Jurkat, Clone E6-1 (cell line): ENCODE results near the gene ARL4C.
"Not testable (repeated sequence)": the region's sequence is repeated elsewhere in the genome, so short reads cannot be mapped to it uniquely, and the experiment has no call there.

Experiments used
- DNase-seq: peaks from one replicate; pipeline ENCODE4 v3.0.0-alpha.2; 2011; ENCODE audit warnings: low read depth, low spot score
- H3K4me3 ChIP-seq: 2 replicates; pipeline ENCODE4 v1.5.1; 2011; ENCODE audit warnings: mild to moderate bottlenecking, low read length, control low read depth, moderate library complexity

The ARL4C gene

GRCh38 chr2:234480337-234480736 lies 16.5 kb downstream of the ARL4C start:
- no peak for DNase-seq
- no peak overlapping the region for H3K4me3 ChIP-seq

- H3K4me3 ChIP-seq = no peak overlapping the region
- DNase-seq = no peak
Measured at GRCh38 chr2:234479465-234479864, 17.4 kb downstream of the ARL4C start.

- no peak overlapping the region for H3K4me3 ChIP-seq
- no peak for DNase-seq
Measured at GRCh38 chr2:234478121-234478858, 18.6 kb downstream of the ARL4C start.

GRCh38 chr2:234476766-234477165 lies 20.1 kb downstream of the ARL4C start:
- no peak overlapping the region for H3K4me3 ChIP-seq
- DNase-seq = no peak

GRCh38 chr2:234474654-234475053 lies 22.2 kb downstream of the ARL4C start:
- H3K4me3 ChIP-seq = no peak overlapping the region
- no peak for DNase-seq

DNA sequence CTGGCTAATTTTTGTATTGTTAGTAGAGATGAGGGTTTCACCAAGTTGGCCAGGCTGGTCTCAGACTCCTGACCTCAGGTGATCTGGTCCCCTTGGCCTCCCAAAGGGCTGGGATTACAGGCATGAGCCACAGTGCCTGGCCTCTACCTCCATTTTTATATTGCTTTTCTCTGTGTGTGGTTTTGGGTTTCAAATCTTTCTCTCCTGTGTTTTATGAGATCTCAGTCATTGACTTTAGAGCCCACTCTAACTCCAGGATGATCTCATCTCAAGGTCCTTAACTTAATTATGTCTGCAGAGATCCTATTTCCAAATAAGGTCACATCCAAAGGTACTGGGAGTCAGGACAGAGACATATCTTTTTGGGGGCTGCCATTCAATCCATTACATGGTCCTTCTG lies 24.7 kb downstream of the ARL4C start:
- no peak overlapping the region for H3K4me3 ChIP-seq
- DNase-seq = no peak

DNA sequence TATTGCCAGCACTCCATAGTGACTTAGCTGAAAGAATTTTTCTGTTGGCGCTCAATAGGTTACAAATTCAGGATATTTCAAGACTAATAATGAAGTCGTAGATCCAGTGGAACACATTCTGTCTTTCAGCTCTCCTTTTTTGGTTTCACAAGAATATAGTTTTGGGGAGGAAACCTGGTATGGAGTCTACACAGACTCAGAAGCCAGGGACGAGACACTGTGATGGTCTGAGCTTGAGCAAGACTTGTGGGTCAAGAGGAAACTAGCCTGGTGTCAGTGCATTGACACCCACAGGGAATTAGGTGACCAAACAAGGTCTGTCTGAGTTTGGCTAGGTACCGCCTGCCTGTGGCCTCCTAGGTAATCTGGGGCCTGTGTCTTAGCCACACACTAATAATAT lies 26.9 kb downstream of the ARL4C start:
- DNase-seq = no peak
- H3K4me3 ChIP-seq = no peak overlapping the region

- H3K4me3 ChIP-seq = no peak overlapping the region
- DNase-seq = no peak
Measured at GRCh38 chr2:234469251-234469845, 27.5 kb downstream of the ARL4C start.

- DNase-seq = no peak
- H3K4me3 ChIP-seq = no peak overlapping the region
Measured at GRCh38 chr2:234468503-234468902, 28.4 kb downstream of the ARL4C start.

GRCh38 chr2:234467289-234467688 lies 29.6 kb downstream of the ARL4C start:
- no peak overlapping the region for H3K4me3 ChIP-seq
- no peak for DNase-seq

- DNase-seq = no peak
- peak overlapping the region; percentile 46 for H3K4me3 ChIP-seq
Measured at GRCh38 chr2:234464291-234464645, 32.6 kb downstream of the ARL4C start.

DNA sequence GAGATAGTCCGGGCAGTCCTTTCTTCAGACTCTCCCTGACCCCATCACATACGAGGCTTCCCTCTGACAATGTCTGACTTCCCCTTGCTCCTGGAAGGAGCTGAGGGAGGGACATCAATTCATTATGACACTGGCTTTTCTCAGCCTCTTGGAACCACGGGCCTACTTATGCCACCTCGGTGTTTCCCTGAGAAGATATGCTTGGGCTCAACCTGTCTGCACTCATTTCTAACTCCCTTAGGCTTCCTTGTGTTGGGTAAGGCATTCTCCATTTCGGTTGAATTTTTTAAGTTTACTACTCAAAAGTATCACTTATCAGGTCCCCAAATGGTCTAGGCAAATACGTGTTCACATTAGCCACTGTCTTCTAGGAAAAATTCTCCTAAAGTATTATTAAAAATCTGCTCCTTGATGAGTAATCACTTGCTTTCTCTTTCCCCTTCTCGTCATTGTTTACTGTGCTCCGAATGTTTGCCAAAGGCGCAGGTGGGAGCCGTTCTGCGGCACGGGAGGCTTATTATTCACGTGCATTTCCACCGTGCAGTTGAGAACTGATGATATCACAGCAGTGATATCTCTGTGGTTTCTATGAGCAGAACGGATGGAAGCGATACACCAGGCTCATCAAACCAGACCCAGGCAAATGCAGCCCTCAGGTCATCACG lies 33.1 kb downstream of the ARL4C start:
- peak overlapping the region; percentile 46 for H3K4me3 ChIP-seq
- peak; percentile 95 for DNase-seq

GRCh38 chr2:234462218-234462992 lies 34.5 kb downstream of the ARL4C start:
- no peak for DNase-seq
- no peak overlapping the region for H3K4me3 ChIP-seq

DNA sequence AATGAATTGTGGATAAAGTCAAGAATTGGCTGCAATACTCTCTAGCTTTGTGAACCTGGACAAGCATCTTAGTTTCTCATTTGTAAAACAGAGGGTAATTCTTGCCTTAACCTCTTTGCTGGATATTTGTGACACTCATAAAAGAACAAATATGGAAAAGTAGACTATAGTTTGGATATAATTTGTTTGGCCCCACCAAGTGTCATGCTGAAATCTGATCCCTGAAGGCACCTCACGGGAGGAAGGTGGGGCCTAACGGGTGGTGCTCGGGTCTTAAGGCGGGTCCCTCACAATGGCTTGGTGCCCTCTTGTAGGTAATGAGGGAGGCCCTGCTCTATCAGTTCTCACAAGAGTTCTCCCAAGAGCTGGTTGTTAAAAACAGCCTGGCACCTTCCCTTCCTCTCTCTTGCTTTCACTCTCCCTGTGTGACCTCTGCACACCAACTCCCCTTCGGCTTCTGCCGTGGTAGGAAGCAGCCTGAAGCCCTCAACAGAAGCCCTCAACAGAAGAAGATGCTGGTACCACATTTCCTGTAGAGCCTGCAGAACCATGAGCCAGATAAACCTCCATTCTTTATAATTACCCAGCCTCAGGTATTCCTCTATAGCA lies 37.4 kb downstream of the ARL4C start:
- H3K4me3 ChIP-seq = no peak overlapping the region; the same call in 1 of the 2 replicates
- DNase-seq = peak; percentile 66

DNA sequence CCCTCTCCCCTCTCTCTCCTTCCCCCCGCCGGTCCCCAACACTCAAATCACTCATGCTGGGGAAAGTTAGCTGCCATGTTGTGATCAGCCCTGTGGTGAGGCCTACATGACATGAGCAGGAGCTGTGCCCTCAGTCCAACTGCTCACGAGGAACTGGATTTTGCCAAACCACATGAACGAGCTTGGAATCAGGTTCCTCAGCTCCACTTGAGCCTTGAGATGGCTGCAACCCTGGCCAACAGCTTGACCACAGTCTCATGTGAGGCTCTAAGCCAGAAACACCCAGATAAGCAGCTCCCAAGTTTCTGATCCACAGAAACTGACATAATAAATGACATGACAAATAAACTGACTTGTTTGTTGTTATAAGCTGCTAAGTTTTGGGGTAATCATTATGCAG lies 38.4 kb downstream of the ARL4C start:
- DNase-seq = no peak
- H3K4me3 ChIP-seq = no peak overlapping the region

DNA sequence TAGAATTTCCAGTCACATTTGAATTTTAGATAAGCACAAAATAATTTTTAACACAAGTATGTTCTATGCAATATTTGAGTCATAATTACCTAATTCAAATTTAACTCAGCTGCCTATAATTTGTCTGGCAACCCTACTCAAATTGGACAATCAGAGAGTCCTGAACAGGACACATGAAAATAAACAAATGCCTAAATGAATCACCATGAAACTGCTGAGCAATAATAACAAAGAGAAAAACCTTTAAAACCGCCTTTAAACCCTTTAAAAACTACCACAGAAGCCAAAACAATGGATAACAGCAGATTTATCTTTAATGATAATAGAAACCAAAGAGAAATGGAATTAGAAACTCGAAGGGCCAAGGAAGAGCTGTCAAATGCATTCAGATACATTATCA lies 39.5 kb downstream of the ARL4C start:
- no peak overlapping the region for H3K4me3 ChIP-seq
- DNase-seq = no peak

DNA sequence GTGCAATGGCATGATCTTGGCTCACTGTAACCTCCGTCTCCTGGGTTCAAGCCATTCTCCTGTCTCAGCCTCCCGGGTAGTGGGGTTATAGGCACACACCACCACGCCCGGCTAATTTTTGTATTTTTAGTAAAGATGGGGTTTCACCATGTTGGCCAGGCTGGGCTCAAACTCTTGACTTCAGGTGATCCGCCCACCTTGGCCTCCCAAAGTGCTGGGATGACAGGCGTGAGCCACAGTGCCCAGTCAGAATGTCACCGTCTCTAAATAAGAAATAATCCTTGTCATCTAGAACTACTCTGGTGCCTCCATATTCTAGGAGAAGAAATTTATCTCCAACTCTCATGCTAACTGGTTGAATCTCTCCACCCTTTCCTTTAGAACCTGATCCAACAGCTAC lies 41.6 kb downstream of the ARL4C start:
- DNase-seq = not testable (repeated sequence)

GRCh38 chr2:234454433-234454832 lies 42.4 kb downstream of the ARL4C start:
- H3K4me3 ChIP-seq = peak overlapping the region; percentile 30
- DNase-seq = peak; percentile 87

More for the DNA sequence above, 41.6 kb downstream of the ARL4C start:
- not testable (repeated sequence) for H3K4me3 ChIP-seq

DNA sequence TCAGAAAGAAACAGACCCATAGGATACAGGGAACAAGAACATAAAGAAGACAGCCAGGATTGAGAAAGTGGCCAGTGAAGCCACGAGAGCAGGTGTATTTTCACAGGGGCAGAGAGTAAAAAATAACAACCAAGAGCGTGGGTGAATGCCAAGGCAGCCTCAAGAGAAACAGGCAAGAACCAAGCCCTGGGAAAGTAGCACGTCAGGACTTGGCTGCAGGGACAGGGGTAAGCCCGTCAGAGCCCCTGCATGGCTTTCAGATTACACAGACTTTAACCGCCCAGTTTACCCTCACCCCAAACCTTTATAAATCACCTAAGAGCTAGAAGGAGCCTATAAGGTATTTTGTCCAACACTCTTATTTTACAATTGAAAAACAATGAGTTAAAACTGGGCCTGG lies 43.7 kb downstream of the ARL4C start:
- no peak for DNase-seq
- H3K4me3 ChIP-seq = no peak overlapping the region
